C1 segment of cervical spinal cord (tissue), 14 donors: ENCODE data around the gene TYROBP.
"Not testable (repeated sequence)": the region's sequence is repeated elsewhere in the genome, so short reads cannot be mapped to it uniquely, and the experiment has no call there.

Experiments used
- DNase-seq, 14 donors: peaks; one replicate each; lab custom pipeline; 2025; lab: John Stamatoyannopoulos, UW

Gene TYROBP

DNA sequence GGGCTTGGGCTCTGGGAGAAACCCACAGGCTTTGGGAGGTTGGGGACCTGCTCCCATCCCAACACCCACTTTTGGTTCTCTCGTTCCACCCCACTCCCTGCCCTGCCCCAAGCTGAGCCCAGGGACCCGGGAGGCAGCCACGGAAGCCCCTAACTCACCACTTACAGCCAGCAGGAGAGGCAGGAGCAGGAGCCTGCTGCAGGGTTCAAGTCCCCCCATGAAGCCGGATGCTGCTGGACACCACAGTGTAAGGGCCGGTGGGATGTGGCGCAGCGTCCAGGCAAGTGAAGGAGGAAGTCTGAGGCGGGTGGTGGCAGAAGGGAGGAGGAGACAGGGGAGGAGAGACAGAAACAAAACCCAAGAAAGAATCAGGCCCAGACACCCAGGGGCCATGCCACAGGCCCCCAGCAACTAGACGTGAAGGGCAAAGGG lies at the start of gene TYROBP:
TSS of gene TYROBP (minus strand) at position 286 of the 432 bp plus-strand sequence. CDS start at position 219, 67 bp downstream.
- DNase-seq: peak in 5 of 14 donors; percentile 13 to 36 (median 16)

DNA sequence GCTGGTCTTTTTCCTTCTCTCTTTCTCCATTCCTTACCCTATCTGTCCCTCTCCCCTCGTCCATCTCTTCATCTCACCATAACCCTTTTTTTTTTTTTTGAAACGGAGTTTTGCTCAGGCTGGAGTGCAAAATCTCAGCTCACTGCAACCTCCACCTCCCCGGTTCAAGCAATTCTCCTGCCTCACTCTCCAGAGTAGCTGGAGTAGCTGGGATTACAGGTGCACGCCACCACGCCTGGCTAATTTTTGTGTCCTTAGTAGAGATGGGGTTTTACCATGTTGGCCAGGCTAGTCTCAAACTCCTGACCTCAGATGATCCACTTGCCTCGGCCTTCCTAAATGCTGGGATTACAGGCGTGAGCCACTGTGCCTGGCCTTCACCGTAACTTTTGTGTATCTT lies 49.3 kb upstream of the TYROBP start:
- not testable (repeated sequence) for DNase-seq

DNA sequence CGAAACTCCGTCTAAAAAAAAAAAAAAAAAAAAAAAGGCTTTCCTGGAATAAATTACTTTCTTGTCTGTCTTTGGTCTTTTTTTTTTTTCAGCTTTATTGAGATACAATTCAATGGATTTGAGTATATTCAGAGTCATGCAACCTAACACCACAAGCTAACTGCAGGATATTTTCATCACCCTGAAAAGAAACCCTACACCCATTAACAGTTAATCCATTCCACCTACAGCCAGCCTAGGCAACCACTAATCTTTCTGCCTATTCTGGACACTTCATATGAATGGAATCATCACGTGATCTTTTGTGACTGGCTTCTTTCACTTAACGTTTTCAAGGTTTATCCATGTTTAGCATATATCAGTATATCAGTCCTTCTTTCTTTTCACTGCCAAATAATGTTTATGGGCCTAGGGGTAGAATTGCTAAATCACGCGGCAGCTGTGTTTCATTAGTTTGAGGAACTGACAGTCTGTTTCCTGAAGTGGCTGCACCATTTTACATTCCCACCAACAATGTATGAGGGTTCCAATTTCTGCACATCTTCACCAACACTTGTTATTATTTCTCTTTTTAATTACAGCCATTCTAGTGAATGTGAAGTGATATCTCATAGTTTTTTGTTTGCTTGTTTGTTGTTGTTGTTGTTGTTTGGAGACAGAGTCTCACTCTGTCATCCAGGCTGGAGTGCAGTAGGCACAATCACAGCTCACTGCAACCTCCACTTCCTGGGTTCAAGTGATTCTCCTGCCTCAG lies 48.0 kb upstream of the TYROBP start:
- no peak for DNase-seq

DNA sequence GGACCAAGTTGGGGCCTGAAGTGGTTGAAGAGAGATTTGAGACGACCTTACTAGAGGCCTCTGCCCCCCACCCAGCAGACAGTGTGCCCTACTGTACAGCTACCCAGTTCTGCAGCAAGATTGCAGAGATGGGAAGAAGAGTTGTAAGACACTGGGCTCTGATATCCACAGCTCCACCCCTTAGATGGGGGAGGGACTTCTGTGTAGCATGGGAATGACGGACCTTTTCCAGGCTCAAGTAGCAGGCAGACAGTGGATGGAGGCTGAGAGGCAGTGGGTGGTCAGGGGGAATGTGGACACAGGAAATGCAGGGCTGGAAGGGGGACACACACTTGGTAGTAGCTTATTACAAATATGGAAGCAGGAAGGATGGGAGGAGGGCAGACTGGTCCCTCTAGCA lies 41.0 kb upstream of the TYROBP start:
- no peak for DNase-seq

DNA sequence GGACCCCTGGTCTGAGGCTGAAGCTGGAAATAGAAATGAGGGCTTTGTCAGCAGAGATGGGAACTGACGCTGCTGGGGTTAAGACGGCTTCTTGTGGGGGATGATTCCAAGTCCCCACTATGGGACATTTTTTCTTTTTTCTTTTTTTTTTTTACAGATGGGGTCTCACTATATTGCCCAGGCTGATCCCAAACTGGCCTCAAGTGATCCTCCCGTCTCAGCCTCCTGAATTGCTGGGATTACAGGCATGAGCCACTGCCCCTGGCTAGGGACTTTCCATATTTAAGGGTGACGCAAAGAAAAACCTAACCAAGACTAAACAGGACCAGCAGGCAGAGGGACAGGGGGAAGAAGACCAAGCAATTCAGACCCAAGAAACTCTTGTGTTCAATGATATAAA lies 38.1 kb upstream of the TYROBP start:
- no peak for DNase-seq

DNA sequence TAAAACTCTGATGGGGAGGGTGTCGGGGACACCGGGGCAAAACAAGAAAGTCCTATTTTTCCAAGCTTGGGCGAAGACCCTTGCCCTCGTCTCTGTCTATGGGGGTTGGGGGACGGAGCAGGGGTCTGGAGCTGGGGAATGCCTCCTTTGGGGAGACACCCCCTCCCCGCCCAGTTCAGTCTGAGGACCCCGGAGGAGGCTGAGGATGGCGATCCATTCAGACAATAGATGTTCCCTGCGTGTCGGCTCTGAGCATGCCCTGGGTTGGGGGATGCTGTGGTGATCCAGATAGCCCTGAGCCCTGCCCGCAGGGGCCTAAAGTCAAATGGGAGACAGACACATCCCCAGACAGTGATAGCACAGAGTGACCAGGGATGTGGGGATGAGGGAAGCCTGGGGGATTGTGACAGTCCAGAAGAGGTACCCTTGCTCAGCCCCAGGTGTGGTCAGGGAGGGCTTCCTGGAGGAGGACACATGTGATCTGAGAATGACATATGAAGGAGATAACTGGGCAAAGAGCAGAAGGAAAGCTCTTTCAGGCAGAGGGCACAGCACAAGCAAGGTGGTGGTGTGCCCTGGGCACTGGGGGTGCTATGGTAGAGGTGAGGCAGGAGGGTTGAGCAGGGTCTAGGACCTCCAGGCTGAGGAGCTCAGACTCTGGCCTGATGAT lies 37.2 kb upstream of the TYROBP start:
- DNase-seq: no peak

DNA sequence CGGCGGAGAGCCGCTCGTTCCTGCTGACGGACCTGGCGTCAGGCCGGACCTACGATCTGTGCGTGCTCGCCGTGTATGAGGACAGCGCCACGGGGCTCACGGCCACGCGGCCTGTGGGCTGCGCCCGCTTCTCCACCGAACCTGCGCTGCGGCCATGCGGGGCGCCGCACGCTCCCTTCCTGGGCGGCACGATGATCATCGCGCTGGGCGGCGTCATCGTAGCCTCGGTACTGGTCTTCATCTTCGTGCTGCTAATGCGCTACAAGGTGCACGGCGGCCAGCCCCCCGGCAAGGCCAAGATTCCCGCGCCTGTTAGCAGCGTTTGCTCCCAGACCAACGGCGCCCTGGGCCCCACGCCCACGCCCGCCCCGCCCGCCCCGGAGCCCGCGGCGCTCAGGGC lies 36.5 kb upstream of the TYROBP start:
- DNase-seq: no peak

DNA sequence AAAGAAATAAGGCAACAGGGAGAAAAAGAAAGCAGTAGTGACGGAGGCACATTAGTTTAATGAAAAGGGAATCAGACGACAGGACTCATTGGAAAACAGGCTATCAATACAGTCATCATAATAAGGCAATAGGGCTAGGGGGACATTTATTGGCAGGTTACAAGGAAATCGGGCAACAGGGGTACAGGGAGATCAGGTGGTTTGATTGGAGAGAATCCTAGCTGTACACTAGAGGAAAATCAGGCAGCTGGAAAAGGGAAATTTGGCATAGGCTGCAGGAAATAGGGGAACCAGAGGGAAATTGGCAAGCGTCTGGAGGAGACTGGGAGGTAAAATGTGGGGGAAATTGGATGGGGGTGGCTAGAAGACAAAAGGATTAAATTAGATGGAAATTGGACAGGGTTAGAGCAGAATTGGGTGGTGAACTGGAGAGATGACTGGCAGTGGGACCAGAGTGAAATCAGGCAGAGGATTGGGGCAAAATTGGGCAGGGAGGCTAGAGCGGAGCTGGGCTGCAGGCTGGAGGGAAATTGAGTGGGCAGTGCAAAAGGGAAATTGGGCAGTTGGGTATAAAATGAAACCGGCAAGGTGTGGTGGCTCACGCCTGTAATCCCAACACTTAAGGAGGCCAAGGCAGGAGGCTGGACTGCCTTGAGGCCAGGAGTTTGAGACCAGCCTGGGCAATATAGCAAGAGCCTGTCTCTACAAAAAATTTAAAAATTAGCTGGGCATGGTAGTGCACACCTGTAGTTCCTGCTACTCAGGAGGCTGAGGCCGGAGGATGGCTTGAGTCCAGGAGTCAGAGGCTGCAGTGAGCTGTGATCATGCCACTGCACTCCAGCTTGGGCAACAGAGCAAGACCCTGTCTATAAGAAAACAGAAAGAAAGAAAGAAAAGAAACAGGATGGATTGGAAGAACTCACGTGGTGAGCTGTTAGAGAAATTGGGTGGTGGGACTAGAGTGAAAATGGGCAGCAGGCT lies 35.5 kb upstream of the TYROBP start:
- DNase-seq: no peak

DNA sequence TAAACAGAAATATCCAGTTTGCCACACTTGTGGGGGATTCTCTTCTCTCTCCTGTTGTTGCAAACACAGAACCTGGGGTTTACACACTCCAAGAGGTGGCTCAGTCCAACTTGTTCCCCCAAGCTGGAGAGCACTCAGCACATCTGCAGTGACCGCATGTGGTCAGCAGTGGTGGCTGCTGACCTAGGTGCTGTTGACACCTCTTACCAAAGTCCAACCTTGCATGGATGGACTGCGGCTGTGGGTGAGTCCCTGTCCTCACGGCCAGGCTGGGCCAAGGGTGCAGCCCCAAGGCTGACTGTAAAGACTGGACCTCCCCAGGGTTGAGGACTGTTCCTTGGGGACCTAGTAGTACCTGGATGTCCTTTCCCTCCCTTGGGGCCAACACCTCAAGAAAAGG lies 34.1 kb upstream of the TYROBP start:
- DNase-seq: no peak

DNA sequence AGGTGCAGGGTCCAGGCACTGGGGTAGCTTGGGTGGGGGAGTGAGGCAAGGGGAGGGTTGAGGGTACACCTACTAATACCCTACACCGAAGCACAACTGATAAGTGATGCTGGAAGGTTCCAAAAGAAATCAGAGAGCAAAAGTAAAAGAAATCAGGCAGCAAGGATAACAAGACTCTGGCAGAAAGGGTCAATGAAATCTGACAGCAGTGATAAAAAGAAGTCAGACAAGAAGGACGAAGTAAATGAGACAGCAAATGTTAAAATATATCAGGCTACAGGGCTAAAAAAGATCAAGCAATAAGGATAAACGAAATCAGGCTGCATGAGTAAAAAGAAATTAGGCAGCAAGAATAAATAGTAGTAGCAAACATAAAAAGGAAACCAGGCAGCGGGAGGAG lies 32.7 kb upstream of the TYROBP start:
- no peak for DNase-seq

DNA sequence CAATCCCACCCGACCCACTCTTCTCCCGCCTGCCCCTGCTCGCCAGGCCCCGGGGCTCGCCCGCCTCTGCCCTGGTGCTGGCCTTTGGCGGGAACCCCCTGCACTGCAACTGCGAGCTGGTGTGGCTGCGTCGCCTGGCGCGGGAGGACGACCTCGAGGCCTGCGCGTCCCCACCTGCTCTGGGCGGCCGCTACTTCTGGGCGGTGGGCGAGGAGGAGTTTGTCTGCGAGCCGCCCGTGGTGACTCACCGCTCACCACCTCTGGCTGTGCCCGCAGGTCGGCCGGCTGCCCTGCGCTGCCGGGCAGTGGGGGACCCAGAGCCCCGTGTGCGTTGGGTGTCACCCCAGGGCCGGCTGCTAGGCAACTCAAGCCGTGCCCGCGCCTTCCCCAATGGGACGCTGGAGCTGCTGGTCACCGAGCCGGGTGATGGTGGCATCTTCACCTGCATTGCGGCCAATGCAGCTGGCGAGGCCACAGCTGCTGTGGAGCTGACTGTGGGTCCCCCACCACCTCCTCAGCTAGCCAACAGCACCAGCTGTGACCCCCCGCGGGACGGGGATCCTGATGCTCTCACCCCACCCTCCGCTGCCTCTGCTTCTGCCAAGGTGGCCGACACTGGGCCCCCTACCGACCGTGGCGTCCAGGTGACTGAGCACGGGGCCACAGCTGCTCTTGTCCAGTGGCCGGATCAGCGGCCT lies 32.1 kb upstream of the TYROBP start:
- no peak for DNase-seq

DNA sequence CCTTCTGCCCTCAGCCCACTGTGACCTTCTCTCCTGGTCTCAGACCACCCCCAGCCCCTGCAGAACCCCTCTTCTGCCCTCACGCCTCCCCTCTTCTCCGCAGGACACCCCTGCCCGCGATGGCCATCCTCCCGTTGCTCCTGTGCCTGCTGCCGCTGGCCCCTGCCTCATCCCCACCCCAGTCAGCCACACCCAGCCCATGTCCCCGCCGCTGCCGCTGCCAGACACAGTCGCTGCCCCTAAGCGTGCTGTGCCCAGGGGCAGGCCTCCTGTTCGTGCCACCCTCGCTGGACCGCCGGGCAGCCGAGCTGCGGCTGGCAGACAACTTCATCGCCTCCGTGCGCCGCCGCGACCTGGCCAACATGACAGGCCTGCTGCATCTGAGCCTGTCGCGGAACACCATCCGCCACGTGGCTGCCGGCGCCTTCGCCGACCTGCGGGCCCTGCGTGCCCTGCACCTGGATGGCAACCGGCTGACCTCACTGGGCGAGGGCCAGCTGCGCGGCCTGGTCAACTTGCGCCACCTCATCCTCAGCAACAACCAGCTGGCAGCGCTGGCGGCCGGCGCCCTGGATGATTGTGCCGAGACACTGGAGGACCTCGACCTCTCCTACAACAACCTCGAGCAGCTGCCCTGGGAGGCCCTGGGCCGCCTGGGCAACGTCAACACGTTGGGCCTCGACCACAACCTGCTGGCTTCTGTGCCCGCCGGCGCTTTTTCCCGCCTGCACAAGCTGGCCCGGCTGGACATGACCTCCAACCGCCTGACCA lies 31.4 kb upstream of the TYROBP start:
- DNase-seq: no peak

DNA sequence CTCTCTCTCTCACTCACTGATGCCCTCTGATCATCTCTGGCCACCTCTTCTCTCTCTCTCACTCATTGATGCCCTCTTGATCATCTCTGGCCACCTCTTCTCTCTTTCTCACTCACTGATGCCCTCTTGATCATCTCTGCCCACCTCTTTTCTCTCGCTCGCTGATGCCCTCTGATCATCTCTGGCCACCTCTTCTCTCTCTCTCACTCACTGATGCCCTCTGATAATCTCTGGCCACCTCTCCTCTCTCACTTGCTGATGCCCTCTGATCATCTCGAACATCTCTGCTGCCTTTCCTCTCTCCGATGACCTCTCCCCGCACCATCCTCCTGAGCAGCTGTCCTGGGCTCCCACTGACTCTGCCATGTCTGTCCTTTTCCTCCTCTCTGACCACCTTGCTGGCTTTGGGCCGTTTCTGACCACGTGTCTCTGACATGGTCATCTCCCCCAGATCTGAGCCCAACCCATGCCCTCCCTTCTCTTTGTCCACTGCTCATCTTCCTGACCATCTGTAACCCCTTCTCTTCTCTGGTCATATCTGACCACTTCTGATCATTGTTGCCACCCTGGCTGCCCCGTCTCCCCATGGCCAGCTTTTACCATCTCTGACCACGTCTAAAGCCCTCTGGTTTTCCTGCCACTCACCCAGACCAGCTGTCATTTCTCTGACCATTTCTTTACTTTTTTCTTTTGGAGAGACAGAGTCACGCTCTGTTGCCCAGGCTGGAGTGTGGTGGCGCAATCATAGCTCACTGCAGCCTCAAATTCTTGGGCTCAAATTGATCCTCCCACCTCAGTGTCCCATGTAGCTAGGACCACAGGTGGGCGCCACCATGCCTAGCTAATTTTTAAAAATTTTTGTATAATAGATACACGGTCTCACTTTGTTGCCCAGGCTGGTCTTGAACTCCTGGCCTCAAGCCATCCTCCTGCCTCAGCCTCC lies 30.5 kb upstream of the TYROBP start:
- no peak for DNase-seq

DNA sequence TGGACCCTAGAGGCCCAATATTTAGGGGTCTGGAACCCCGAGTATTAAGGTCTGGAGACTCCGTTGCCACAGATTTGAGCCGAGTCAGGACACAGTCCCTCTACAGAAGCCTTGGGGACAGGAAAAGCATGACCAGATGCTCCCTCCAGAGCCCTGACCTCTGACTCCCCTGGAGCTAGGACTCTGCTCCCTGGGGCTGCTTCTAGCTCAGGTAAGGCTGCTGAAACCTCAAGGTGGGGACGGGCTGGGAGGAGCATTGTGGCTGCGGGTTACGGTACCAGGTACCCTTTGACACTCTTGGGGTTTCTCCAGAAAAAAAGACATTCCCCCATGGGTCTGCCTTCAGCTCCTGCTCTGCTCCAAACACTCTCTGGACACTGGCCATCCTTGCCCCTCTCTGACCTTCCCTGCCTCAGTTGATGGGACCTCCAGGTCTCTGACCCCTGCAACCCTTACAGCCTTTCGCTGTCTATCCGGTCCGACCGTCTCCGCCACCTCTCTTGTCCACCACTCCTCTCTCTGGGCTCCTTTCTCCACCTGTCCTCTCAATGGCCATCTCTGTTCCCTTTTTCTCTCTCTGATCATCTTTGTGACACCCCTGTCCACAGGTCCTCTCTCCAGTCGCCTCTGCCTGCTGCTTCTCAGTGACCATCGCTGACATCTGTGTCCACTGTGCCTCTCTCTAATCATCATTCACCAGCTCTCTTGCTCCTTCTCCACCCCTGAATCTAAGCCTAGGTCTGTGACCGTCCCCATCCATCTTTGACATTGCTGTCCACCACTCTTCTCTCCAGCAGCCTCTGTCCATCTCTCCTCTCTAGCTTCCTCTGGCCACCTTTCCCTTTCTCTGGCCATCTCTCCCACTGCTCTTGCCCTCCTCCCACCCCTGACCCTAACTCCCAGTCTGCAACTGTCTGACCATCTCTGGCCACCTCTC lies 29.5 kb upstream of the TYROBP start:
- no peak for DNase-seq

DNA sequence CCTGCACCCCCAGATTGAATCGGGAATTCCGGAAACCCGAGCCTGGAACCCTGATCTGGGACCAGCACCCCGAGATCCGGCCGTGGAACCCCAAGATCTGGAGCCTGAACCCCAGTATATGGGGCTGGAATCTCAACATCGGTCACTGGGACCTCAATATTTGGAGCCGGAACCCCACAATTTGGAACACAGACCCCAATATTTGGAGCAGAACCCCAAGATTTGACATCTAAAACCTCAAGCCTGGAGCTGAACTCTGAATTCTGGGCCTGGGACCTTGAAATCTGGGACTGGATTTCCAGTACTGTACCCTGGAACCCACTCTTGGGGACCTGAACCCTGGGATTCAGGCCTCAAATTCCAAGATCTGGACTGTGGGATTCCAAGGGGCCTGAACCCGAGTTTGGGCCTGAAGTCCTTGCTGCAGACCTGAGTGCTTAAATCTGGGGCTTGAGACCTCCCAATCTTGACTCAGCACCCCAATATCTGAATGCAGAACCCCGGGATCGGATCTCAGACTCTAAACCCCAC lies 28.7 kb upstream of the TYROBP start:
- no peak for DNase-seq

DNA sequence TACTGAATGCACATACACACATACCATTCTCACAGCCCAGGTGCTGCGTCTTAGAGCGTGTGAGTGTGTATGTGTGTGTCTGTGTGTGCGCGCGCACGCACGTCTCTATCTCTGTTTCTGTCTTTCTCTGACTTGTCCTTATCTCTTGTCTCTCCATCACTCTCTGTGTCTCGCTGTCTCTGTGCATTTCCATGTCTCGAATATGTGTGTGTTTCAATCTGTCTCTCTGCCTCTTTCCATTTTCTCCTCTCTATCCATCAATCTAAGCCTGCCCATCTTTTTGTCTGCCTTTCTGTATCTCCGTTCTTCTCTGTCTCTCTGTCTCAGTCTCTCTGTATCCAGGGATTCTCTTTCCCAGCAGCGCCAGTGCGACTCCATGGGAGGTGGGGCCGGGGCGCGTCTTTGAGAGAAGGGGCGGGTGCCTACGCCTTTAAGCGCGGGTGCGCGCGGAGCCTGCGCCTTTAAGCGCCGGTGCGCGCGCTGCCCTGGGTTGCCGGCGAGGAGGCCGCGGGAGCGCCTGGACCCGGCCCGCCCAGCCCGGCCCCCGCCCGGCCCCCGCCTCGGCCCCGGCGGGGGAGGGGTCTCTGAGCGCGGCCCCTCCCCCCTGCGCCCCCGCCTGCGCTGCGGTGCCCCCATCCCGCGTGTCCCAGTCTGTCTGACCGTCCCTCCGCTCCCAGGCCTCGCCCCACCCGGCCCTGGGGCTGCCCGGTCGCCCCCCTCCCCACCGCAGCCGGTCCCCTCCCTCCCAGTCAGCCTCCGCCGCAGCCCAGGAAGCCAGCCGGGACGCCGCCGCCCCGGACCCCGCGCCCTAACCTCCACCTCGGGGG lies 28.0 kb upstream of the TYROBP start, which contains the start of gene LRFN3:
TSS of gene LRFN3 (plus strand) at position 464 of the 827 bp plus-strand sequence. CDS start 3,052 bp downstream, outside the sequence.
- peak in 12 of 14 donors; percentile 17 to 83 (median 43) for DNase-seq
